Left ventricle myocardium inferior (tissue), 1 donor: Measurements from ENCODE around the gene OLIG1. TPM values are rescaled to one million over a fixed set of nuclear protein-coding genes. Genes with fewer than 3 reads are reported as not detected.

Experiments used
- DNase-seq: peaks from one replicate; pipeline ENCODE4 v3.0.0-alpha.2; 2020
- H3K27ac ChIP-seq: fragments of 200-600 bp; replicated peaks from 2 replicates; pipeline ENCODE4 v1.8.0; 2021
- H3K27me3 ChIP-seq: fragments of 200-600 bp; 2 replicates; pipeline ENCODE4 v1.8.0; 2021; ENCODE audit warnings: low read depth
- H3K36me3 ChIP-seq: fragments of 200-600 bp; 2 replicates; pipeline ENCODE4 v1.8.0; 2021
- H3K4me1 ChIP-seq: fragments of 200-600 bp; 2 replicates; pipeline ENCODE4 v1.8.0; 2021
- H3K4me3 ChIP-seq: fragments of 200-600 bp; 2 replicates; pipeline ENCODE4 v1.8.0; 2021; ENCODE audit warnings: mild to moderate bottlenecking, moderate library complexity
- H3K9me3 ChIP-seq: fragments of 200-600 bp; replicated peaks from 2 replicates; pipeline ENCODE4 v1.8.0; 2021
- intact Hi-C: fragments of 100-400 bp; cut with micrococcal nuclease; formaldehyde crosslinking; loops from one replicate; pipeline ENCODE4 v1.11.0; 2022
- total RNA-seq: library from RNA; stranded (reverse); fragmentation: NEBNext Ultra II Directional; extraction: Animal tissue kit (Norgen Biotek cat#: 25700); gene quantifications from one replicate; pipeline ENCODE4 v1.2.1, GENCODE V29; 2021
- TF ChIP-seq, protein P1 (sequence below): fragments of 200-600 bp; IDR thresholded peaks from 2 replicates; pipeline ENCODE4 v1.8.0; 2021; ENCODE audit warnings: antibody characterized with exemption, mild to moderate bottlenecking, borderline replicate concordance
- donor health status: DM: no; HTN: yes; CAD: no; lungs with severe emphysema.

OLIG1 gene
- total RNA-seq, 1 donor from 2014 or later: 0.22 TPM

DNA sequence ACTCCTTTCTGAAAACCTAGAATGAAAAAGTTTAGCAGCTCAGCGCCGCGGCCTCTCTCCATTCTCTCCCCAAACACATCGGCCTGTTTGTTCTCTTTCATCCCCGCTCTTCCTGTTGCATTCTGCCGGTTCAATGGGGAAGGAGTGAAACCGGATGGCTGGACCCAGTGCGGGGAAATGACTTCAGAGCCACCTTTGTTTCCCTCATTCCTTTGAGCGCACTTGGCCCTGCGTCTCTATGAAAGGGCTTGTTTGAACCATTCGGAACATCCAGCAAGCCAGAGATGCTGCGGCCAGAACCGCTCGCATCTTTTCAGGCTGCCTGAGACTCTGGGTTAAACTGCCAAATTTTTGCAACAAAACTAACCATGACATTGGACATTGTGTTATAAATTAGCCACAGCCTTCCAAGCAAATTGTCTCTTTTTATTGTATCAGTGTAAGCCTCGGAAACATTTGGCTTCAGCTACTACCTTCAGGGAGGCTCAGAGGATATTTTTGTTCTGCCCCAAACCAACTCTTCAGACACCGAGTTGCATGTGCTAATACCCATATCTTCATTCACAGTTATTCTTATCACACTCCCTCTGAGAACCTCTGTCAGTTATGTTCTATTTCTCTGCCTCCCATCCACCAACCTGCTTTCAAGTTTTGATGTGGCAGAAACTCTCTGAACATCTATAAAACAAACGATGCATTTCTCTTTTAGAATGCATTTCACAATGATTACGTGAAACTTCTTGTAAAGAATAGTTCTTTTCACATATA lies 5.1 kb upstream of the OLIG1 start:
- Histone ChIP-seq H3K36me3 (no peaks in the 10 kb centered on the region), H3K4me1 (peaks cover 4% of the 10 kb centered on the region), H3K27ac (no peak overlapping the region), H3K9me3 (peaks cover 4% of the 10 kb centered on the region), H3K27me3 (peaks cover 100% of the 10 kb centered on the region), H3K4me3 (no peak overlapping the region)
- intact Hi-C loops: no loop called here
- TF ChIP-seq, protein P1, sequence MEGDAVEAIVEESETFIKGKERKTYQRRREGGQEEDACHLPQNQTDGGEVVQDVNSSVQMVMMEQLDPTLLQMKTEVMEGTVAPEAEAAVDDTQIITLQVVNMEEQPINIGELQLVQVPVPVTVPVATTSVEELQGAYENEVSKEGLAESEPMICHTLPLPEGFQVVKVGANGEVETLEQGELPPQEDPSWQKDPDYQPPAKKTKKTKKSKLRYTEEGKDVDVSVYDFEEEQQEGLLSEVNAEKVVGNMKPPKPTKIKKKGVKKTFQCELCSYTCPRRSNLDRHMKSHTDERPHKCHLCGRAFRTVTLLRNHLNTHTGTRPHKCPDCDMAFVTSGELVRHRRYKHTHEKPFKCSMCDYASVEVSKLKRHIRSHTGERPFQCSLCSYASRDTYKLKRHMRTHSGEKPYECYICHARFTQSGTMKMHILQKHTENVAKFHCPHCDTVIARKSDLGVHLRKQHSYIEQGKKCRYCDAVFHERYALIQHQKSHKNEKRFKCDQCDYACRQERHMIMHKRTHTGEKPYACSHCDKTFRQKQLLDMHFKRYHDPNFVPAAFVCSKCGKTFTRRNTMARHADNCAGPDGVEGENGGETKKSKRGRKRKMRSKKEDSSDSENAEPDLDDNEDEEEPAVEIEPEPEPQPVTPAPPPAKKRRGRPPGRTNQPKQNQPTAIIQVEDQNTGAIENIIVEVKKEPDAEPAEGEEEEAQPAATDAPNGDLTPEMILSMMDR: no peak
- no peak for DNase-seq

DNA sequence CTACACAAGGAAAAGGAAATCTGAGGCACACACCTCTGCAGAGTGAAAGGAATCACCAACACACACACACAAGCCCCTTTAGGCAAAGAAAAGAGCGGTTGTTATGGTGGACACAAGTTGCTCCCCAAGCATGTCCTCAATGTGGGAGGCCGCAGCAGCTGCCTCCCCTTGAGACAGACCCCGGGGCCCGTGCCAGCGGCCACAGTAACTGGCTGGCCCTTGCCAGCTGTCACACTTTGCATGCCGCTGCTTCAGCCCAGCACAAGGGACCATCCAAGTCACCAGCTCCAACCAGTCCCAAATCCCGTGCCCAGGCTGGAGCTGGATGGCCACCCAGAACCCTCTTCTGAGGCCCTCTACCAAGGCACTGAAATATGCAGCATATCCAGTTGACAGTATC lies 2.9 kb upstream of the OLIG1 start:
- Histone ChIP-seq H3K36me3 (no peaks in the 10 kb centered on the region), H3K9me3 (peaks cover 4% of the 10 kb centered on the region), H3K4me1 (peaks cover 24% of the 10 kb centered on the region), H3K27ac (no peak overlapping the region), H3K27me3 (peaks cover 99% of the 10 kb centered on the region), H3K4me3 (no peak overlapping the region)
- TF ChIP-seq, protein P1: no peak
- intact Hi-C loops: no loop called here
- DNase-seq: no peak

DNA sequence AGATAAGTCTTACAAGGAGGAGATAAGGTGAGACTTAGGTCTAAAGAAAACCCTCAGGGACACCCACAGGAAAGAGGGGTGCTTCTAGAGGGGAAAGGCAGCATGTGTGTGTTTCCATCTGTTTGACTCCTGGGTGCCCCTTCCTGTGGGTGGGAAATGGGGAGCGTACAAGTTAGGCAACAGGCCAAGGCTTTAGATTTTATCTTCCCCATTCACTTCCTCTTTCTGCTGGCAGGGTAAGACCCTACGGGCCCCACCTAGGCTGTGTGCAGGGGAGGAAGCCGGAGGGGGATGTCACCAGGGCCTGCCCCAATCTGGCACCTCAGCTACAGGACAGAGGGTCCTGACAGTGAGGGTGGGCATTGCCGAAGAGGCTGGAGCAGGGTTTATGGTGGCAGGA lies 2.5 kb upstream of the OLIG1 start:
- peaks cover 26% of the 10 kb centered on the region for H3K4me1 ChIP-seq
- peaks cover 4% of the 10 kb centered on the region for H3K9me3 ChIP-seq
- intact Hi-C loops: no loop called here
- H3K4me3 ChIP-seq: no peak overlapping the region
- H3K27me3 ChIP-seq: peaks cover 99% of the 10 kb centered on the region
- TF ChIP-seq, protein P1: no peak
- H3K27ac ChIP-seq: no peak overlapping the region
- DNase-seq: no peak
- no peaks in the 10 kb centered on the region for H3K36me3 ChIP-seq

DNA sequence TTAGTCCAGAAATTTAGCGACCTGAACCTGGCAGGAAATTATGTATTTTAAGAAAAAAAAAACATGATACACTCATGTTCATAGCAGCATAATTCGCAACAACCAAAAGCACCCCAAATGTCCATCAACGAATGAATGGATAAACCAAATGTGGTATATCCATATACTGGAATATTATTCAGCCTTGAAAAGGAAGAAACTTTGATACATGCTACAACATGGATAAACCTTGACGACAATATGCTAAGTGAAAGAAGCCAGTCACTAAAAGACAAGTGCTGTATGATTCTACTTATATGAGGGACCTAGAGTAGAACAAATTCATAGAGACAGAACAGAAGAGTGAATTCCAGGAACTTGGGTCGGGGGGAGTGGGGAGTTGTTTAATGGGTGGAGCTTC lies 698 bp upstream of the OLIG1 start:
- Histone ChIP-seq H3K27ac (no peak overlapping the region), H3K36me3 (no peaks in the 10 kb centered on the region), H3K4me1 (peaks cover 26% of the 10 kb centered on the region), H3K9me3 (peaks cover 4% of the 10 kb centered on the region), H3K27me3 (peaks cover 99% of the 10 kb centered on the region), H3K4me3 (no peak overlapping the region)
- intact Hi-C loops: no loop called here
- TF ChIP-seq, protein P1: no peak
- DNase-seq: no peak

DNA sequence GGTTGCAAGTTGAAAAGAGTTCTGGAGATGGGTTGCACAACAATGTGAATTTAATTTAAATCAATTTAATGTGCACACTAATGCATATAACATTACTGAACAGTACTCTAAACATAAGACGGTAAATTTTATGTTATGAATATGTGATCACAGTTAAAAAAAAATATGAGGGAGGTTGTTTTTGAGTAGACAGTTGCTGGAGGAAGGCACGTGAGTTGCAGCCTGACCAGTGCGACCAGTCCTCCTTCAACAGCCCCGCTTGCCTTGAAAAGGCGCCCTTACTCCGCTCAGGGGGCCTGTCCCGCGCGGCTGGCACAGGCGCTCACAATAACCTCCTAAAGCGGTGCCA lies 322 bp upstream of the OLIG1 start:
- intact Hi-C loops: no loop called here
- Histone ChIP-seq H3K4me1 (peaks cover 26% of the 10 kb centered on the region), H3K9me3 (peaks cover 4% of the 10 kb centered on the region), H3K36me3 (no peaks in the 10 kb centered on the region), H3K27me3 (peaks cover 99% of the 10 kb centered on the region), H3K27ac (no peak overlapping the region), H3K4me3 (peak overlapping the region; percentile 67)
- TF ChIP-seq, protein P1: no peak
- DNase-seq: no peak
